IgD-negative memory B cell (primary cell): ENCODE data around the gene NUP210L. TPM values are rescaled to one million over a fixed set of nuclear protein-coding genes. Genes with fewer than 3 reads are reported as not detected.
"Not testable (repeated sequence)": the region's sequence is repeated elsewhere in the genome, so short reads cannot be mapped to it uniquely, and the experiment has no call there.

ENCODE experiments used
- H3K27ac Mint-ChIP-seq, 3 donors: one replicate each; pipeline ENCODE4 v1.8.0; 2020 to 2022; ENCODE audit warnings: mild to moderate bottlenecking in 3 of 3, mixed read lengths in 3 of 3, moderate library complexity in 1 of 3
- H3K27me3 Mint-ChIP-seq: one replicate; pipeline ENCODE4 v1.8.0; 2021; ENCODE audit warnings: mixed read lengths
- H3K36me3 Mint-ChIP-seq: one replicate; pipeline ENCODE4 v1.8.0; 2020; ENCODE audit warnings: mild to moderate bottlenecking, mixed read lengths
- H3K4me1 Mint-ChIP-seq, 3 donors: one replicate each; pipeline ENCODE4 v1.8.0; 2020 to 2022; ENCODE audit warnings: mixed read lengths in 3 of 3, mild to moderate bottlenecking in 1 of 3
- H3K4me3 Mint-ChIP-seq, 4 donors: one replicate each; pipeline ENCODE4 v1.8.0; 2020 to 2022; ENCODE audit warnings: mild to moderate bottlenecking in 4 of 4, mixed read lengths in 4 of 4, moderate library complexity in 3 of 4
- H3K9me3 Mint-ChIP-seq, 3 donors: one replicate each; pipeline ENCODE4 v1.8.0; 2020 to 2021; ENCODE audit warnings: mixed read lengths in 3 of 3, mild to moderate bottlenecking in 1 of 3
- polyA plus RNA-seq: library from polyadenylated mRNA; unstranded; fragments of 300-500 nt; fragmentation: Illumina TruSeq; gene quantifications from one replicate; pipeline ENCODE4 v1.2.3, GENCODE V29; 2021

The NUP210L gene
- polyA plus RNA-seq, 1 donor from 2014 or later = not detected

DNA sequence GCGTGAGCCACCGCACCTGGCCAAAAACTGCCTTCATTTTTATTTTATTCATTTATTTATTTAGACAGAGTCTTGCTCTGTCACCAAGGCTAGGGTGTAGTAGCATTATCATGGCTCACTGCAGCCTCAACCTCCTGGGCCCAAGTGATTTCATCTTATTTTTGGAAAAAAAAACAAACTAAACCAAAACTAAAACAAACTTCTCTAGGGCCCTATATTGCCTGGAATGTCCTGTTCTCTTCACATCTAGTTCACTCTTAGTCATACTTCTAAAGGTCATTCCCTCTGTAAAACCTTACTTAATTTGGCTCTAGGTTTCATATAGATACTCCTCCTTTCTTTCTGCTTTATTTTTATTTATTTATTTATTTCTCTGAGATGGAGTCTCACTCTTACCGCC lies 148.7 kb downstream of the NUP210L start:
- Mint-ChIP-seq H3K36me3 (no peaks in the 10 kb centered on the region), H3K27ac (no peak overlapping the region), H3K4me3 (no peak overlapping the region), H3K9me3 (no peaks in the 10 kb centered on the region), H3K27me3 (no peaks in the 10 kb centered on the region), H3K4me1 (no peaks in the 10 kb centered on the region)

DNA sequence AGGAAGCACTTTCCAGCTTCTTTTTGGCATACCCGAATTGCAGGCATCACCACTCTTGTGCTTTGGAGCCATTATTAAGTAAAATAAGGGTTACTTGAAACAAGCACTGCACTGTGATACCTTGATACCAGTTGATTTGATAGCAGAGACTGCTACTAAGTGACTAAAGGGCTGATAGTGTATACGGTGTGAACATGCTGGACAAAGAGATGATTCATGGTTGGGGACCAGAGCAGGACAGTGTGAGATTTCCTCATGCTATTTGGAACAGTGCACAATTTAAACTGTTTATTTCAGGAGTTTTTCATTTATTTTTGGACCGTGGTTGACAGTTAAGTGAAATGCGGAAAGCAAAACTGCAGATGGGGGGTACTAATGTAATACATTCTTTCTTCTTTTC lies 154.5 kb downstream of the NUP210L start:
- H3K36me3 Mint-ChIP-seq = peaks cover 2% of the 10 kb centered on the region
- H3K27ac Mint-ChIP-seq = no peak overlapping the region
- no peaks in the 10 kb centered on the region for H3K27me3 Mint-ChIP-seq

DNA sequence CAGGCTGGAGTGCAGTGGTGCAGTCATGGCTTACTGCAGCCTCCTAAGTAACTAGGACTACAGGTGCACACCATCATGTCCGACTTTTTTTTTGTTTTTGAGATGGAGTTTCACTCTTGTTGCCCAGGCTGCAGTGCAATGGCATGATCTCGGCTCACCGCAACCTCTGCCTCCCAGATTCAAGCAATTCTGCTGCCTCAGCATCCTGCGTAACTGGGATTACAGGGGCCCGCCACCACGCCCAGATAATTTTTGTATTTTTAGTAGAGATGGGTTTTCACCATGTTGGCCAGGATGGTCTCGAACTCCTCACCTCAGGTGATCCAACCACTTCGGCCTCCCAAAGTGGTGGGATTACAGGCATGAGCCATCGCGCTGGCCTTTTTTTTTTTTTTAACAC lies 158.0 kb downstream of the NUP210L start:
- H3K4me1 Mint-ChIP-seq = peaks cover 8 to 11% (median 9%) of the 10 kb centered on the region in 3 donors
- H3K27me3 Mint-ChIP-seq, H3K9me3 Mint-ChIP-seq, H3K27ac Mint-ChIP-seq, H3K4me3 Mint-ChIP-seq, H3K36me3 Mint-ChIP-seq: not testable (repeated sequence)

More for the DNA sequence above, 154.5 kb downstream of the NUP210L start:
- H3K4me3 Mint-ChIP-seq = no peak overlapping the region
- peaks cover 0 to 3% (median under 1%) of the 10 kb centered on the region in 3 donors for H3K4me1 Mint-ChIP-seq
- no peaks in the 10 kb centered on the region for H3K9me3 Mint-ChIP-seq

DNA sequence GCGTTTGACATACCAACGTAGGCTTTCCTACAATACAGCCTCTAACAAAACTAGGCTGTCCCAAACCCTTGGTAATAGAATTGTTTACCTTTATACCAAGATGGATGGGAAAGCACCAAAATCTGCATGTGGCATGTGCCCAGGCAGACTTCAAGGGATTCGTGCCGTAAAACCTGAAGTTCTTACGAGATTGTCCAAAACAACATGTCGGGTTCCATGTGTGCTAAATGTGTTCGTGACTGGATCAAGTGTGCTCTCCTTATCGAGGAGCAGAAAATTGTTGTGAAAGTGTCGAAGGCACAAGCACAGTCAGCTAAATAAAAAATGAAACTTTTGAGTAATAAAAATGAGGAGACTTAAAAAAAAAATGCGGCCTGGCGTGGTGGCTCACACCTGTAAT lies 159.2 kb downstream of the NUP210L start:
- no peaks in the 10 kb centered on the region for H3K27me3 Mint-ChIP-seq
- H3K9me3 Mint-ChIP-seq = no peaks in the 10 kb centered on the region
- peaks cover 14 to 20% (median 15%) of the 10 kb centered on the region in 3 donors for H3K4me1 Mint-ChIP-seq
- H3K4me3 Mint-ChIP-seq = peak overlapping the region in 1 of 4 donors; percentile 83
- H3K36me3 Mint-ChIP-seq = peaks cover 9% of the 10 kb centered on the region
- peak overlapping the region in 1 of 3 donors; percentile 39 for H3K27ac Mint-ChIP-seq

DNA sequence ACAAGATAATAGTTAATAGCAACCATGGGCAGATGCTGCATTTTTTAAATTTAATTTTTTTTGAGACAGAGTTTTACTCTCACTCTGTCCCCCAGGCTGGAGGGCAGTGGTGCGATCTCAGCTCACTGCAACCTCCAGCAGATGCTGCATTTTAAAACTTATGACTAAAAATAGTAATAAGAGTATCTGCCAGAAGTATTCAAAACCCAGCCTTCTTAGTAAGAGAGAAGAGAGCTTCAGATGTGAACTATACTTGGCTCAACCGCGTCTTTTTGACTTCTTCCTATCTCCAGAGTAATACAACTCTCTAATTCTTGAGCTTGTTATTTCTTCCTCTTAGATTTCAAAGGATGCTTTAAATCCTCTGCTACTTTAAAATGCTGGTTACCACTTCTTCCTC lies 159.7 kb downstream of the NUP210L start:
- peak overlapping the region in 1 of 4 donors; percentile 83 for H3K4me3 Mint-ChIP-seq
- peaks cover 0 to 2% (median 0%) of the 10 kb centered on the region in 3 donors for H3K9me3 Mint-ChIP-seq
- H3K4me1 Mint-ChIP-seq = peaks cover 18 to 24% (median 18%) of the 10 kb centered on the region in 3 donors
- H3K27me3 Mint-ChIP-seq = no peaks in the 10 kb centered on the region
- peak overlapping the region in 1 of 3 donors; percentile 39 for H3K27ac Mint-ChIP-seq
- H3K36me3 Mint-ChIP-seq = peaks cover 9% of the 10 kb centered on the region

DNA sequence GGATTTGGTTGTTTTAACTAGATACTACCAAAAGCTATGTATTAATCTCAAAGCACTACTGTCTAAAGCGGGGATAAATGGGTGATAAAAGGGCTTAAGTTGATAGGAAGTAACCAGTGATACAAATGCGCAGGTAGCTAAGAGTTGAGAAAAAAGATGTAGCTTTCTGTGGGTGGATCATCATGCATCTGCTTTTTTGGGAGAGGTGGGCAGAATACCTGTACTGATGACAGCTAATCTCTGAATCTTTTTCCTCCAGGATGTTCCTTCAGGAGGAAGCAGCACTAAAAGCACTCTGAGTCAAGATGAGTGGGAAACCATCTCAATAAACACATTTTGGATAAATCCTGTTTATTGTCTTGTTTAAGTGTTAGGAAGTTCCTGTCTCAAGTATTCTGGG lies 163.1 kb downstream of the NUP210L start:
- H3K36me3 Mint-ChIP-seq = peaks cover 8% of the 10 kb centered on the region
- peaks cover 24 to 28% (median 24%) of the 10 kb centered on the region in 3 donors for H3K4me1 Mint-ChIP-seq

DNA sequence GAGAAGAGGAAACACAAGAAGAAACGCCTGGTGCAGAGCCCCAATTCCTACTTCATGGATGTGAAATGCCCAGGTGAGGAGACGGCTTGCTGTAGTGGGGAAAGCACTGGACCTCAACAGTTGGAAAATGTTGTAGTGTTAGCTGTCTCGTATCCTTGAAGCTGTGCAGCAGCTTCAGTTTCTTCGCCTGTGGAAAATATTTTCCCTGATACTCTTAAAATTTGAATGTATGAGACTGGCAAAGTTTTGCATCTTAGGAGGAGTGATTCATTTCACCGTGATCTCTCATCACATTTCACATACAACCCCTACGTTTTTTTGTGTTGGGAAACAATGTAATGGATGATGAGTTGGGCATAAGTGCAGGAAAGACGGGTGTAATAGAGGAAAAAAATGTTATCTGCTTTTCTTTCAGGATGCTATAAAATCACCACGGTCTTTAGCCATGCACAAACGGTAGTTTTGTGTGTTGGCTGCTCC lies 163.7 kb downstream of the NUP210L start:
- no peaks in the 10 kb centered on the region for H3K27me3 Mint-ChIP-seq
- peaks cover 7% of the 10 kb centered on the region for H3K36me3 Mint-ChIP-seq
- peaks cover 29 to 32% (median 29%) of the 10 kb centered on the region in 3 donors for H3K4me1 Mint-ChIP-seq
- H3K4me3 Mint-ChIP-seq = peak overlapping the region; percentile 84 to 99 (median 98)
- peak overlapping the region; percentile 85 to 100 (median 99) for H3K27ac Mint-ChIP-seq
- H3K9me3 Mint-ChIP-seq = peaks cover 0 to 2% (median 0%) of the 10 kb centered on the region in 3 donors

More for the DNA sequence above, 163.1 kb downstream of the NUP210L start:
- Mint-ChIP-seq H3K9me3 (peaks cover 0 to 2% (median 0%) of the 10 kb centered on the region in 3 donors), H3K27me3 (no peaks in the 10 kb centered on the region), H3K27ac (peak overlapping the region; percentile 85 to 100 (median 99)), H3K4me3 (peak overlapping the region; percentile 84 to 99 (median 98))

DNA sequence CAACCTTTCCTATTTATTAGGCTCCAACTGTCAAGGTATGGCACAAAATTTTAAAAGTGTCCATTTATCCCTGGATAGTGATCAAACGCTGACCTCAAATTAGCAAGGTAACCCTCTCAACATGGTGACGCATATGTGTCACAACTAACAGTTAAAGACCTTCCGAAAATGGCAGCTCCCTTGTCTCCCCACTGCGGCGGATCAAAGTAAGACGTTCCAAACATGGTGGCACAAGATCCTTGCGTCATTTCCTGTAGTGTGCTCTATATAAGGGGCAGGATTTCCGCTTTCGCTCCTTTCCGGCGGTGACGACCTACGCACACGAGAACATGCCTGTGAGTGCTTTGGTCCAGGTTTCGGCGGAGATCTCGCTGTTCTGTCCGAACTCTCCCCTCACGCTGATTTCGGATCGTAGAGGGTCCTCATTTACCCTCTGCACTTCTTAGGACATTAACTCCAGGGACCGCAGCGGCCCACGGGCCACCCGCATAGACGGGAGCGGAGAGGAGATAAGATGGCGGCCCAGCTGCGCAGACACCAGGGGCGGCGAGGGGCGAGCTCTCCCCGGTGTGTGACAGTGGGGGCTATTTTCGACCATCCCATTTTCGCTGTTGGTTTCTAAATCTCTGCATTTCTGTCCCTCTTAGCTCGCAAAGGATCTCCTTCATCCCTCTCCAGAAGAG lies 164.3 kb downstream of the NUP210L start, which contains the start of gene RPS27:
Gene RPS27 (plus strand): TSS at position 295 of the 683 bp plus-strand sequence. CDS start 35 bp downstream, at position 330.
- H3K9me3 Mint-ChIP-seq = peaks cover 0 to 2% (median 0%) of the 10 kb centered on the region in 3 donors
- H3K4me3 Mint-ChIP-seq = peak within 1 kb of the TSS; percentile 84 to 99 (median 98)
- H3K4me1 Mint-ChIP-seq = peaks cover 31 to 34% (median 33%) of the 10 kb centered on the region in 3 donors
- peak within 1 kb of the TSS; percentile 85 to 100 (median 99) for H3K27ac Mint-ChIP-seq
- peaks cover 7% of the 10 kb centered on the region for H3K36me3 Mint-ChIP-seq
- no peaks in the 10 kb centered on the region for H3K27me3 Mint-ChIP-seq

DNA sequence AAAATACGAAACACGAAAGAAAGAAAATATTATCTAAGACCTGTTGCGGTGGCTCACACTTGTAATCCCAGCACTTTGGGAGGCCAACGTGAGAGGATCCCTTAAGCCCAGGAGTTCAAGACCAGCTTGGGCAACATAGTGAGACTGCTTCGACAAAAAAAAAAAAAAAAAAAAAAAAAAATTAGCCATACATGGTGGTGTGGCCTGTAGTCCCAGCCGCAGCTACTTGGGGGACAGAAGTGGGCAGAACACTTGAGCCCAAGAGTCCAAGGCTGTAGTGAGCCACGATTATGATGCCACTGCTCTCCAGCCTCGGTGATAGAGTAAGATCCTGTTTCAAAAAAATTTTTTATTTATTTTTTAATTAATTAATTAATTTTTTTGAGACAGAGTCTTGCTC lies 167.3 kb downstream of the NUP210L start:
- Mint-ChIP-seq H3K4me3 (no peak overlapping the region), H3K9me3 (peaks cover 0 to 2% (median 0%) of the 10 kb centered on the region in 3 donors), H3K27me3 (no peaks in the 10 kb centered on the region), H3K27ac (peak overlapping the region in 2 of 3 donors; percentile 82 to 96), H3K4me1 (peaks cover 31 to 35% (median 31%) of the 10 kb centered on the region in 3 donors), H3K36me3 (peaks cover 2% of the 10 kb centered on the region)

DNA sequence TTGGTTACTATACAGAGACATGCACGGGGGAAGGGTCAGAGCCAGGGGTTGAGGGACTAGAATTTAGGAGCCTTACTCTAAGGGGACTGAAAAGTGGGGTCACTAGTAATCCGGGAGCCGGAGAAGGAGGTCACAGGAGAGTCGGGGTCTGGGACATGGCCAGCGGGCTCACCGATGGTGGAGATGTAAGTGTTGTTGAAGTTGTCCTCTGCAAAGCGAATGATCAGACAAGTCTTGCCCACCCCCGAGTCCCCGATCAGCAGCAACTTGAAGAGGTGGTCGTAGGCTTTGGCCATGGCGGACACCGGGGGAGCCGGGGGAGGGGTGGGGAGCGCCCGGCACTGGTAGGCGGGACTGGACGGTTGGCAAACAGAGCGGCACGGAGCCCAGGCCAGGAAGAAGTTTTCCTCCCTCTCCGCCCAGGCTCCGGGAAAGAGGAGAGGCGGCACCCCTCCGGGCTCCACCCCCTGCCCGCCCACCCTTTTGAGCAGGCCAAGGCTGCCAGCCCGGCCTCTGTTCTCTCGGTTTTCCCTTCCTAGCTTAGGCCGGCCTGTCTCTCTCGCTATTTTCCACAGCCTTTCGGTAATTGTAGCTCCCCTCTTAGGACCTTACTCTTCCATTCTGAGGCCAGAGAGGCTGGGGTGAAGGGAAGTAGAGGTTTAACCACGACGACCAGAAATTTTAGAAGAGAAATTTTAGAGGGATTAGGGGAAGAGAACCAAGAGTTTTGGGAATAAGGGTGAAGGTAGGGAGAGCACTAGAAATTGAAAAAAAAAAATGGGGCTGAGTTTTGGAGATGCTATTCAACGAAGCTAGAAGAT lies 168.7 kb downstream of the NUP210L start, which contains the start of gene RAB13:
Gene RAB13 (minus strand): TSS at position 399 of the 821 bp plus-strand sequence. CDS start 103 bp downstream, at position 296.
- peak within 1 kb of the TSS; percentile 82 to 97 (median 96) for H3K27ac Mint-ChIP-seq
- peaks cover 23 to 24% (median 23%) of the 10 kb centered on the region in 3 donors for H3K4me1 Mint-ChIP-seq
- H3K36me3 Mint-ChIP-seq = no peaks in the 10 kb centered on the region
- peaks cover 0 to 2% (median 0%) of the 10 kb centered on the region in 3 donors for H3K9me3 Mint-ChIP-seq
- peak within 1 kb of the TSS; percentile 67 to 90 (median 84) for H3K4me3 Mint-ChIP-seq
- no peaks in the 10 kb centered on the region for H3K27me3 Mint-ChIP-seq

DNA sequence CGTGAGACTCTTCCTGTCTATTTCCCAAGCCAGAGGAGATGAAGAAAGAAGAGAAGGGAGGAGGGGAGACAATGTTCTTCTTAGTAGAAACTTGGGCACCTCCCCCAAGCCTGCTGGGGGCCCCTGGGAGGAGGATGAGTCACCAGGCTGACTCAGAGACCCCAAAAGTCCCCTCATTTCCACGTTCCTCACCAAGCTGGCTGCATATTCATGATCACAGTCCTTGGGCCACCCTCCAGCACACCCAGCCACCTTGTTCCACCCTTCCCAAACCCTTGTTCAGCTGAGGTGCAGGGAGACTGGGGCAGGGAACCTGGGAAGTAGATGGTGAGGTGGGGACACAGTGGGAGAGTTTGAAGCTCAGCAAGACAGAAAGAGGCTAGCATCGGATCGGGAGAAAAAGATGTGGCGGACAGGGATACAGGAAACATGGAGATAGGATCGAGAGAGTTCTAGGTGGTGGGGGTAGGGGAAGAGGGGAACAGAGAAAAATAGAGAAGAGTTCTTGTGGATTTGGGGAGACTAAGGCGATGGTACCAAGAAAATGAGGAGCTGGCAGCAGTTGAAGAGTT lies 169.4 kb downstream of the NUP210L start:
- Mint-ChIP-seq H3K27me3 (no peaks in the 10 kb centered on the region), H3K9me3 (peaks cover 0 to 2% (median 0%) of the 10 kb centered on the region in 3 donors), H3K36me3 (no peaks in the 10 kb centered on the region), H3K27ac (peak overlapping the region in 1 of 3 donors; percentile 64), H3K4me3 (peak overlapping the region; percentile 49 to 87 (median 62)), H3K4me1 (peaks cover 20 to 21% (median 21%) of the 10 kb centered on the region in 3 donors)

DNA sequence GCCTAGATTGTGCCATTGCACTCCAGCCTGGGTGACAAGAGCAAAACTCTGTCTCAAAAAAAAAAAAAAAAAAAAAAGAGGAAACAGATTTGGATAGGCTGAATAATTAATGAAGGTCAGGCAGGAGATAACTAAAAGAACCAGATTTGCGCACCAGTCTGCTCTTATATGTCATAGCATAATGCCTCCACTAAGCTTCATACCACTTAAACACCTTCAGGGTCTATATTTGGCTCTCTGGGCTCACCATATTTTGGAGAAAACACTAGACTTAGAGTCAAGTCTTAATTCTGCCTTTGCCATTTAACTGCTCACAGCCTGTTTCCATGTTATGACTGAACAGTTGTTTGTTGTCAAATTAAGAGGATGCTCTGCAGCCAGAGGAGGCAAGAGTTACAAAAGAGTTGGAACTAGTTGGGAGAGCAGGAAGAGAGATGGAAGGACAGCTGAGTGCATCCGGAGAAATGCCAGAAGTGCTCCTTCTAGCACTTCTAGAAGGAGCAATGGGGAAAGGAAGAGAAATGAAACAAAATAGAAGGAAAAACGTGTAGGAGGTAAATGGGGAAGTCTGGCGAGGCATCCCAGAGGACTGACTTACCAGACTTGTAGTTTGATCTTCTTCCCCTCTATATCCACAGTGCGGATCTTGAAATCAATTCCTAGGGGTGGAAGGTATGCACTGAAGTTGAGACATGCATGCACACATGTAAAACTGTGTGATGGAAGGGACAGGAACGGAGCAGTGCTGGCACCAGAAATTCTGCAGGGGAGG lies 170.6 kb downstream of the NUP210L start:
- Mint-ChIP-seq H3K4me1 (peaks cover 17 to 18% (median 18%) of the 10 kb centered on the region in 3 donors), H3K36me3 (no peaks in the 10 kb centered on the region), H3K4me3 (peak overlapping the region in 1 of 4 donors; percentile 38), H3K27ac (peak overlapping the region in 1 of 3 donors; percentile 64), H3K9me3 (no peaks in the 10 kb centered on the region), H3K27me3 (no peaks in the 10 kb centered on the region)

DNA sequence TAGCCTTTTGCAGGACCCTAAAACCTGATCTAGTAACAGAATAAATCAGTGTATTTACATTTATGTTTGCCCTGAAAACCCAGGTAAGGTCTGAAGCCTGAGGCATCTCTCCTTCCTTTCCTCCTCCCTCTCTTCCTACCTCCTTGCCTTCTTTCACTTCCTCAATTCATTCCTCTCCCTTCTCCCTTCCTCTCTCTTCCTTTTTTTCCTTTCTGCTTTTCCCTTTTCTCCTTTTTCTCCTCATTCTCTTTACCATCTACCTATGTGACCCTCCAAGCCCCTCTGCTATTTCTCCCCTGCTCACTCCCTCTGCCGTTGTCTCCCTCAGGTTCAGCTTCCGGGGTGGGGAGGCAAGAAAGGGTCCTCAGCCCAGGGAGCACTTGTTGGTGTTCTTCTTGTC lies 173.1 kb downstream of the NUP210L start:
- not testable (repeated sequence) for H3K27ac Mint-ChIP-seq, H3K36me3 Mint-ChIP-seq, H3K9me3 Mint-ChIP-seq, H3K27me3 Mint-ChIP-seq, H3K4me3 Mint-ChIP-seq
- peaks cover 17 to 28% (median 22%) of the 10 kb centered on the region in 3 donors for H3K4me1 Mint-ChIP-seq

DNA sequence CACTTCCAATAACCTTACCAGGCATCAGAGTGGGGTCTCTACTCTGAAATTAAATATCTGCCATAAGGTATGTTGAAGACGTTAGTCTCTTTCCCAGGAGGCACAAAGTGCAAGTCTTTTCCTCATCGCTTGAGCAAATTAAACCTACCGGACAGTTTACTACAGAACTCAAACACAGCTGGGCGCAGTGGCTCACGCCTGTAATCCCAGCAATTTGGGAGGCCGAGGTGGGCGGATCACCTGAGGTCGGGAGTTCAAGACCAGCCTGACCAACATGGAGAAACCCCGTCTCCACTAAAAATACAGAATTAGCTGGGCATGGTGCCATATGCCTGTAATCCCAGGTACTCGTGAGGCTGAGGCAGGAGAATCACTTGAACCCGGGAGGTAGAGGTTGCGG lies 175.8 kb downstream of the NUP210L start:
- Mint-ChIP-seq H3K4me1 (peaks cover 14 to 33% (median 26%) of the 10 kb centered on the region in 3 donors), H3K27ac (peak overlapping the region in 1 of 3 donors; percentile 4), H3K4me3 (peak overlapping the region in 2 of 4 donors; percentile 99)
- H3K9me3 Mint-ChIP-seq, H3K36me3 Mint-ChIP-seq, H3K27me3 Mint-ChIP-seq: not testable (repeated sequence)
